Vagina (tissue), 2 donors: ENCODE measurements around the gene LIN7C.

Experiments
- POLR2A ChIP-seq, 2 donors: fragments of 450-650 bp; IDR thresholded peaks; one replicate each; pipeline ENCODE4 v1.6.1; 2017; ENCODE audit warnings: antibody characterized with exemption in 2 of 2, mild to moderate bottlenecking in 2 of 2, moderate library complexity in 2 of 2
- POLR2AphosphoS5 ChIP-seq, 2 donors: sonication (generic); formaldehyde crosslinking; IDR thresholded peaks; one replicate each; pipeline ENCODE4 v1.9.0; 2017; ENCODE audit warnings: antibody characterized with exemption in 2 of 2, mild to moderate bottlenecking in 2 of 2, low read depth in 1 of 2; ENCODE audit not compliant: insufficient read depth in 1 of 2
- TF ChIP-seq, protein P1 (sequence below), 3 experiments: fragments of 450-650 bp in 2 of 3; fragments of 200-600 bp in 1 of 3; sonication (generic) in 1 of 3; IDR thresholded peaks; one replicate each; pipeline ENCODE4 v1.5.1; 2017 to 2019; ENCODE audit warnings: antibody characterized with exemption in 3 of 3, mild to moderate bottlenecking in 2 of 3, moderate library complexity in 2 of 3

- TF ChIP-seq, protein P1, sequence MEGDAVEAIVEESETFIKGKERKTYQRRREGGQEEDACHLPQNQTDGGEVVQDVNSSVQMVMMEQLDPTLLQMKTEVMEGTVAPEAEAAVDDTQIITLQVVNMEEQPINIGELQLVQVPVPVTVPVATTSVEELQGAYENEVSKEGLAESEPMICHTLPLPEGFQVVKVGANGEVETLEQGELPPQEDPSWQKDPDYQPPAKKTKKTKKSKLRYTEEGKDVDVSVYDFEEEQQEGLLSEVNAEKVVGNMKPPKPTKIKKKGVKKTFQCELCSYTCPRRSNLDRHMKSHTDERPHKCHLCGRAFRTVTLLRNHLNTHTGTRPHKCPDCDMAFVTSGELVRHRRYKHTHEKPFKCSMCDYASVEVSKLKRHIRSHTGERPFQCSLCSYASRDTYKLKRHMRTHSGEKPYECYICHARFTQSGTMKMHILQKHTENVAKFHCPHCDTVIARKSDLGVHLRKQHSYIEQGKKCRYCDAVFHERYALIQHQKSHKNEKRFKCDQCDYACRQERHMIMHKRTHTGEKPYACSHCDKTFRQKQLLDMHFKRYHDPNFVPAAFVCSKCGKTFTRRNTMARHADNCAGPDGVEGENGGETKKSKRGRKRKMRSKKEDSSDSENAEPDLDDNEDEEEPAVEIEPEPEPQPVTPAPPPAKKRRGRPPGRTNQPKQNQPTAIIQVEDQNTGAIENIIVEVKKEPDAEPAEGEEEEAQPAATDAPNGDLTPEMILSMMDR (IDR thresholded peaks at IDR 0.05), result no peak
- TF ChIP-seq POLR2A (IDR thresholded peaks at IDR 0.05) (no peak), POLR2AphosphoS5 (IDR thresholded peaks at IDR 0.05; ENCODE audit: insufficient read depth in 1 of 2, low read depth in 1 of 2) (no peak)
Observed at GRCh38 chr11:27445625-27446024, 60.9 kb downstream of the LIN7C start.
